GM23248 (cell line): ENCODE measurements around the gene NUB1. TPM values are rescaled to one million over a fixed set of nuclear protein-coding genes. Genes with fewer than 3 reads are reported as not detected.

ENCODE experiments used
- DNase-seq: peaks from one replicate; pipeline ENCODE4 v3.0.0-alpha.2; 2015
- H2AFZ ChIP-seq: fragments of 200-600 bp; sonication (generic); 2 replicates; pipeline ENCODE4 v1.6.1; 2016; ENCODE audit warnings: antibody characterized with exemption
- H3F3A ChIP-seq: fragments of 200-600 bp; sonication (generic); 2 replicates; pipeline ENCODE4 v1.6.1; 2016; ENCODE audit warnings: mild to moderate bottlenecking, antibody characterized with exemption, mixed run types; ENCODE audit not compliant: insufficient read depth
- H3K27ac ChIP-seq: fragments of 200-600 bp; sonication (generic); 2 replicates; pipeline ENCODE4 v1.5.1; 2016; ENCODE audit warnings: mild to moderate bottlenecking
- H3K27me3 ChIP-seq: fragments of 200-600 bp; sonication (generic); replicated peaks from 2 replicates; pipeline ENCODE4 v1.6.1; 2016; ENCODE audit warnings: mild to moderate bottlenecking; ENCODE audit not compliant: insufficient read depth
- H3K36me3 ChIP-seq: fragments of 200-600 bp; sonication (generic); 2 replicates; pipeline ENCODE4 v1.6.1; 2016; ENCODE audit warnings: low read depth, mild to moderate bottlenecking
- H3K4me1 ChIP-seq: fragments of 200-600 bp; sonication (generic); 2 replicates; pipeline ENCODE4 v1.6.1; 2016; ENCODE audit warnings: mild to moderate bottlenecking; ENCODE audit not compliant: insufficient read depth
- H3K4me2 ChIP-seq: fragments of 200-600 bp; sonication (generic); one replicate; pipeline ENCODE4 v1.6.1; 2016; ENCODE audit warnings: mild to moderate bottlenecking; ENCODE audit not compliant: unreplicated experiment
- H3K4me3 ChIP-seq: fragments of 200-600 bp; sonication (generic); 2 replicates; pipeline ENCODE4 v1.5.1; 2016; ENCODE audit warnings: mild to moderate bottlenecking
- H3K79me2 ChIP-seq: fragments of 200-600 bp; sonication (generic); 2 replicates; pipeline ENCODE4 v1.6.1; 2016; ENCODE audit warnings: mild to moderate bottlenecking; ENCODE audit not compliant: insufficient read depth
- H3K9ac ChIP-seq: fragments of 200-600 bp; sonication (generic); 2 replicates; pipeline ENCODE4 v1.6.1; 2016; ENCODE audit warnings: mild to moderate bottlenecking
- H3K9me2 ChIP-seq: fragments of 200-600 bp; sonication (generic); 2 replicates; pipeline ENCODE4 v1.6.1; 2016; ENCODE audit warnings: mixed run types, mild to moderate bottlenecking, moderate library complexity; ENCODE audit not compliant: insufficient read depth
- H3K9me3 ChIP-seq: fragments of 200-600 bp; sonication (generic); one replicate; pipeline ENCODE4 v1.6.1; 2017; ENCODE audit warnings: low read depth
- H4K20me1 ChIP-seq: fragments of 200-600 bp; sonication (generic); 2 replicates; pipeline ENCODE4 v1.6.0; 2016; ENCODE audit not compliant: insufficient read depth
- EZH2 ChIP-seq: fragments of 200-600 bp; sonication (generic); IDR thresholded peaks from 2 replicates; pipeline ENCODE4 v1.6.1; 2018; ENCODE audit warnings: antibody characterized with exemption, mild to moderate bottlenecking; ENCODE audit not compliant: insufficient read depth, poor library complexity, severe bottlenecking
- EZH2phosphoT487 ChIP-seq: fragments of 200-600 bp; sonication (generic); IDR thresholded peaks from 2 replicates; pipeline ENCODE4 v1.6.1; 2018; ENCODE audit warnings: antibody characterized with exemption, moderate library complexity, mild to moderate bottlenecking, low read depth; ENCODE audit not compliant: insufficient read depth
- WGBS, 2 experiments: methylation state at CpG; one replicate each; pipeline ENCODE4 v1.1.6; 2015 to 2017; ENCODE audit warnings: low lambda C conversion rate in 2 of 2, low coverage in 1 of 2; ENCODE audit errors: missing lambda C conversion rate in 2 of 2; 5-methylcytosine and 5-hydroxymethylcytosine counted together
- in situ Hi-C: fragments of 300-500 bp; cut with MboI; formaldehyde crosslinking; loops from 2 replicates; pipeline ENCODE4 v1.15.0; 2020
- polyA plus RNA-seq: library from polyadenylated mRNA; unstranded; fragments of >200 nt; fragmentation: Nextera tagmentation; extraction: Ambion mirVana; gene quantifications from 2 replicates; pipeline ENCODE4 v1.2.1, GENCODE V29; 2016
- total RNA-seq: library from RNA; depleted of rRNA; stranded (reverse); fragments of >200 nt; shearing (Covaris generic); gene quantifications from 2 replicates; pipeline ENCODE4 v1.2.3, GENCODE V29; 2014

The NUB1 gene
- total and polyA plus RNA-seq, 2 experiments from 2014 or later, result 43.4 to 48.0 TPM

DNA sequence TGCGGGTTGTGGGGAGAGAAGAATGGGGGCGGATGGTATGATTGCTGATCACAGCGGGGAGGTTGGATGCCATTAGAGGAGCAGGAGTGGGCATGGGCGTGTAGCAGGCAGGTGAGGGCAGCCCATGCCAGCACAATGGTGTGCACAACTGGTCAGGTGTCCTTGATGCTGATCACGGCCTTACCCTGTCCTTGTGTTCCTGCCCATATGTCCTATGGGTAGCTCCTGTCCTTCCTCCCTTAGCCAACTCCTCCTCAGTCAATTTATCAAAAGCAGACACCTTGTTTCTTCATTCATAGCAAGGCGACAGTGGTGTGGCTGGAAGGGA is 37.5 kb downstream of the NUB1 start:
- Histone ChIP-seq H3F3A (no peaks in the 10 kb centered on the region), H3K4me2 (no peak overlapping the region), H3K27me3 (peaks cover 25% of the 10 kb centered on the region), H3K9me3 (no peaks in the 10 kb centered on the region), H3K27ac (no peak overlapping the region), H3K36me3 (no peaks in the 10 kb centered on the region), H3K9me2 (no peaks in the 10 kb centered on the region), H4K20me1 (no peaks in the 10 kb centered on the region), H3K4me3 (no peak overlapping the region), H3K4me1 (no peaks in the 10 kb centered on the region), H2AFZ (no peak overlapping the region), H3K79me2 (no peaks in the 10 kb centered on the region), H3K9ac (no peak overlapping the region)
- no peak for DNase-seq
- in situ Hi-C loops, result no loop called here
- TF ChIP-seq EZH2phosphoT487 (no peak), EZH2 (no peak)
- 88 to 90% methylated on average over 5 to 6 of the region's 6 CpGs for WGBS, 2 experiments

GRCh38 chr7:151379534-151380198 is 38.1 kb downstream of the NUB1 start:
- Histone ChIP-seq H3K4me3 (no peak overlapping the region), H3K9me2 (no peaks in the 10 kb centered on the region), H3K27ac (no peak overlapping the region), H4K20me1 (no peaks in the 10 kb centered on the region), H3K36me3 (no peaks in the 10 kb centered on the region), H3K9me3 (no peaks in the 10 kb centered on the region), H3K4me1 (no peaks in the 10 kb centered on the region), H3F3A (no peaks in the 10 kb centered on the region), H3K9ac (no peak overlapping the region), H3K27me3 (peaks cover 28% of the 10 kb centered on the region), H2AFZ (no peak overlapping the region), H3K4me2 (no peak overlapping the region), H3K79me2 (no peaks in the 10 kb centered on the region)
- TF ChIP-seq EZH2phosphoT487, result no peak
- no peak for TF ChIP-seq EZH2
- no peak for DNase-seq
- whole genome bisulfite sequencing, 2 experiments, result 84 to 86% methylated on average over 25 of the region's 25 CpGs
- in situ Hi-C loops, result no loop called here

- DNase-seq, result no peak
- Histone ChIP-seq H3K4me1 (no peaks in the 10 kb centered on the region), H3K4me3 (no peak overlapping the region), H3K9me2 (no peaks in the 10 kb centered on the region), H3K27me3 (peaks cover 28% of the 10 kb centered on the region), H3K9ac (no peak overlapping the region), H3K36me3 (no peaks in the 10 kb centered on the region), H3K79me2 (no peaks in the 10 kb centered on the region), H3K27ac (no peak overlapping the region), H3K9me3 (no peaks in the 10 kb centered on the region), H3F3A (no peaks in the 10 kb centered on the region), H3K4me2 (no peak overlapping the region), H2AFZ (no peak overlapping the region), H4K20me1 (no peaks in the 10 kb centered on the region)
- TF ChIP-seq EZH2phosphoT487 (no peak), EZH2 (no peak)
- in situ Hi-C loops, result no loop called here
- 80 to 82% methylated on average over 28 to 30 of the region's 32 CpGs for WGBS, 2 experiments
Measured at GRCh38 chr7:151380199-151381097, 38.8 kb downstream of the NUB1 start.

GRCh38 chr7:151381098-151381347 is 39.4 kb downstream of the NUB1 start:
- Histone ChIP-seq H3K4me3 (no peak overlapping the region), H3K27me3 (peaks cover 28% of the 10 kb centered on the region), H3F3A (no peaks in the 10 kb centered on the region), H3K4me2 (no peak overlapping the region), H3K9ac (no peak overlapping the region), H3K9me2 (no peaks in the 10 kb centered on the region), H3K79me2 (no peaks in the 10 kb centered on the region), H3K27ac (no peak overlapping the region), H3K9me3 (no peaks in the 10 kb centered on the region), H4K20me1 (no peaks in the 10 kb centered on the region), H3K4me1 (no peaks in the 10 kb centered on the region), H2AFZ (no peak overlapping the region), H3K36me3 (no peaks in the 10 kb centered on the region)
- in situ Hi-C loops, result no loop called here
- 62 to 67% methylated on average over 7 of the region's 7 CpGs for WGBS, 2 experiments
- TF ChIP-seq EZH2 (no peak), EZH2phosphoT487 (no peak)
- DNase-seq, result no peak
